PC-3 (cell line): ENCODE measurements around the gene PPP1R15A. TPM values are rescaled to one million over a fixed set of nuclear protein-coding genes. Genes with fewer than 3 reads are reported as not detected.
"Not testable (repeated sequence)": the region's sequence is repeated elsewhere in the genome, so short reads cannot be mapped to it uniquely, and the experiment has no call there.

ENCODE experiments used
- ATAC-seq: fragments of 200-7000 bp; cut with Tn5 transposase; 2 replicates; pipeline ENCODE4 v1.9.1; 2020; ENCODE audit warnings: mild to moderate bottlenecking, moderate library complexity
- BruUV-seq: library from RNA; stranded (reverse); fragments of 400-500 nt; replicated peaks from 2 replicates; lab custom pipeline; 2021; lab: Mats Ljungman, UMichigan
- CTCF ChIA-PET: fragments of 300-600 bp; sonication (Branson Sonifier 250); formaldehyde crosslinking; loops from one replicate; lab custom pipeline; 2022; ENCODE audit warnings: antibody characterized with exemption; lab: Charles Lee
- POLR2A ChIA-PET: fragments of 300-600 bp; sonication (Branson Sonifier 250); formaldehyde crosslinking; loops from one replicate; lab custom pipeline; 2022; ENCODE audit warnings: antibody characterized with exemption; ENCODE audit not compliant: unreplicated experiment; lab: Charles Lee
- DNase-seq: peaks from one replicate; pipeline ENCODE4 v3.0.0-alpha.2; 2015
- H2AFZ ChIP-seq: fragments of 300-600 bp; sonication (generic); 2 replicates; pipeline ENCODE4 v1.6.0; 2016; ENCODE audit warnings: antibody characterized with exemption, low read length
- H3F3A ChIP-seq: fragments of 300-600 bp; sonication (generic); one replicate; pipeline ENCODE4 v1.6.0; 2017; ENCODE audit warnings: antibody characterized with exemption, low read length, control low read depth, mild to moderate bottlenecking; ENCODE audit not compliant: unreplicated experiment
- H3K27ac ChIP-seq: fragments of 300-600 bp; sonication (generic); 2 replicates; pipeline ENCODE4 v1.5.1; 2016; ENCODE audit warnings: mild to moderate bottlenecking, low read length
- H3K27me3 ChIP-seq: fragments of 300-600 bp; sonication (generic); 2 replicates; pipeline ENCODE4 v1.6.1; 2016; ENCODE audit warnings: low read length, mixed read lengths
- H3K36me3 ChIP-seq: fragments of 300-600 bp; sonication (generic); 2 replicates; pipeline ENCODE4 v1.6.1; 2016; ENCODE audit warnings: low read depth, mixed run types, low read length, mixed read lengths
- H3K4me1 ChIP-seq: fragments of 300-600 bp; sonication (generic); 2 replicates; pipeline ENCODE4 v1.5.1; 2016; ENCODE audit warnings: low read length; ENCODE audit not compliant: insufficient read depth
- H3K4me2 ChIP-seq: fragments of 300-600 bp; sonication (generic); 2 replicates; pipeline ENCODE4 v1.6.0; 2016; ENCODE audit warnings: low read length
- H3K4me3 ChIP-seq: fragments of 300-600 bp; sonication (generic); 2 replicates; pipeline ENCODE4 v1.5.1; 2016; ENCODE audit warnings: mild to moderate bottlenecking, low read length, mixed read lengths
- H3K79me2 ChIP-seq: fragments of 300-600 bp; sonication (generic); 2 replicates; pipeline ENCODE4 v1.6.1; 2017; ENCODE audit warnings: low read length, mixed read lengths
- H3K9ac ChIP-seq: fragments of 300-600 bp; sonication (generic); 2 replicates; pipeline ENCODE4 v1.6.0; 2016; ENCODE audit warnings: mild to moderate bottlenecking, low read length
- H3K9me2 ChIP-seq: fragments of 300-600 bp; sonication (generic); replicated peaks from 2 replicates; pipeline ENCODE4 v1.6.1; 2016; ENCODE audit warnings: mixed run types, low read length, mixed read lengths
- H3K9me3 ChIP-seq: fragments of 300-600 bp; sonication (generic); 2 replicates; pipeline ENCODE4 v1.6.1; 2016; ENCODE audit warnings: low read length, mixed read lengths
- H4K20me1 ChIP-seq: fragments of 300-600 bp; sonication (generic); 2 replicates; pipeline ENCODE4 v1.6.1; 2016; ENCODE audit warnings: low read length, mixed read lengths
- CTCF ChIP-seq: fragments of 300-600 bp; sonication (generic); conservative IDR thresholded peaks from 2 replicates; pipeline ENCODE4 v1.5.1; 2017; ENCODE audit warnings: antibody characterized with exemption, low read depth, mild to moderate bottlenecking, low read length
- EZH2 ChIP-seq: fragments of 300-600 bp; sonication (generic); IDR thresholded peaks from one replicate; pipeline ENCODE4 v1.6.1; 2017; ENCODE audit warnings: antibody characterized with exemption, mild to moderate bottlenecking, low read length; ENCODE audit not compliant: unreplicated experiment
- EZH2phosphoT487 ChIP-seq: fragments of 300-600 bp; sonication (generic); IDR thresholded peaks from 2 replicates; pipeline ENCODE4 v1.6.1; 2018; ENCODE audit warnings: mild to moderate bottlenecking, antibody characterized with exemption, low read length, borderline replicate concordance
- intact Hi-C: fragments of 100-400 bp; cut with micrococcal nuclease; formaldehyde crosslinking; loops from 2 replicates; pipeline ENCODE4 v1.9.0; 2023
- total RNA-seq: library from RNA; depleted of rRNA; stranded (reverse); fragments of >200 nt; gene quantifications from 2 replicates; pipeline ENCODE4 v1.2.3, GENCODE V29; 2014

The PPP1R15A gene
- total RNA-seq, 1 experiment from 2014 or later = 78.0 TPM

DNA sequence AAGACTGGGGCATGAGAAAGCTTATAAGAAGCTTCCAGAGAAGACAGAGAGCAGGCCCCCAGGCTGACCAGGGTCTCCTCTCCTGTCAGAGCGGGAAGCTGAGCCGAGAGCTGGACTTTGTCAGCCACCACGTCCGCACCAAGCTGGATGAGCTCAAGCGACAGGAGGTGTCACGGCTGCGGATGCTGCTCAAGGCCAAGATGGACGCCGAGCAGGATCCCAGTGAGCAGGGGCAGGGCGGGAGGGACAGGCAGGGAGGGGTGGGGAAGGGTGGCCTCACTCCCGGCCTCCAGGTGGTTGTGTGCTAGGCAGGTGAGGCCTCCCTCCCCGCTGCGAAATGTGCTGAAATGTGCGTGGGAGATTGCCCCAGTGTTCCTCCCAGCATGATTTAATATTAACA is 33.4 kb downstream of the PPP1R15A start:
- no peaks in the 10 kb centered on the region for H3K27me3 ChIP-seq
- DNase-seq = no peak
- H3K9me2 ChIP-seq = no peaks in the 10 kb centered on the region
- ChIA-PET CTCF (no interaction called here), POLR2A (no interaction called here)
- no peak overlapping the region for H3K27ac ChIP-seq
- peaks cover 13% of the 10 kb centered on the region for H3K79me2 ChIP-seq
- no peak for TF ChIP-seq EZH2
- no peak for TF ChIP-seq CTCF
- no peak for TF ChIP-seq EZH2phosphoT487
- H3K9me3 ChIP-seq = no peaks in the 10 kb centered on the region
- H3K4me3 ChIP-seq = no peak overlapping the region
- no peaks in the 10 kb centered on the region for H3K36me3 ChIP-seq
- H3K4me2 ChIP-seq = no peak overlapping the region
- intact Hi-C loops = no loop called here
- BruUV-seq = no TSS peak
- no peak overlapping the region for H2AFZ ChIP-seq
- H3K4me1 ChIP-seq = peaks cover 5% of the 10 kb centered on the region; the same call in 1 of the 2 replicates
- no peaks in the 10 kb centered on the region for H4K20me1 ChIP-seq
- ATAC-seq = no peak
- no peak overlapping the region for H3K9ac ChIP-seq
- H3F3A ChIP-seq = no peaks in the 10 kb centered on the region

DNA sequence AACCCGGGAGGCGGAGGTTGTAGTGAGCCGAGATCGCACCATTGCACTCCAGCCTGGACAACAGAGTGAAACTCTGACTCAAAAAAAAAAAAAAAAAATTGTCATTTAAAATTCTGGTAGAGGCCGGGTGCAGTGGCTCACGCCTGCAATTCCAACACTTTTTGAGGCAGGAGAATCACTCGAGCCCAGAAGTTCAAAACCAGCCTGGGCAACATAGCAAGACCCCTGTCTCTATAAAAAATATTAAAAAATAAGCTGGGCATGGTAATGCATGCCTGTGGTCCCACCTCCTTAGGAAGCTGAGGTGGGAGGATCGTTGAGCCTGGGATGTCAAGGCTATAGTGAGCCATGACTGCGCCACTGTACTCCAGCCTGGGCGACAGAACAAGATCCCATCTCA is 34.1 kb downstream of the PPP1R15A start:
- Histone ChIP-seq H3K27ac (no peak overlapping the region), H2AFZ (no peak overlapping the region), H4K20me1 (no peaks in the 10 kb centered on the region), H3K79me2 (peaks cover 6% of the 10 kb centered on the region), H3K4me3 (no peak overlapping the region), H3F3A (no peaks in the 10 kb centered on the region), H3K9me2 (no peaks in the 10 kb centered on the region), H3K9ac (no peak overlapping the region), H3K9me3 (no peaks in the 10 kb centered on the region), H3K4me1 (no peaks in the 10 kb centered on the region), H3K36me3 (no peaks in the 10 kb centered on the region), H3K27me3 (no peaks in the 10 kb centered on the region), H3K4me2 (no peak overlapping the region)
- ChIA-PET CTCF (no interaction called here), POLR2A (no interaction called here)
- no peak for DNase-seq
- TF ChIP-seq CTCF = no peak
- TF ChIP-seq EZH2phosphoT487 = no peak
- TF ChIP-seq EZH2 = no peak
- no TSS peak for BruUV-seq
- no peak for ATAC-seq
- intact Hi-C loops = no loop called here

DNA sequence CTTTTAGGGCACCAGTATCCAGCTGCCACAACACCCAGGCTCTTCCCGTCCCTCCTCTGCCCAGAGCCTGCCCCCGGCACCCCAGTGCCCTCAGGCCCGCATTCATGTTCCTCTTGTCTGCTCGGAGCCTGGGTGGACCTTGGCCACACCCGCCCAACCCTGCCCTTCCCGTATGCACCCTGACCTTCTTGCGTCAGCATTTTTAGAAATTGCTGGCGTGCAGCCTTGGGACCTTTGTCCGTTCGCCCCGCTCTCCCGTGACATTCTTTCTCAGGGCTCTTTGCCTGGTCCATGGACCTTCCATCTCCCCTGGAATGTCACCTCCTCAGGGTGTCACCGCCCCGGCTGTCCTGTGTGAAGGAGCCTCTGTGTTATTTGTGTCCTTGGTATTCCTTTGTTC is 35.5 kb downstream of the PPP1R15A start:
- Histone ChIP-seq H3K9me3 (no peaks in the 10 kb centered on the region), H3K9ac (no peak overlapping the region), H3K27ac (no peak overlapping the region), H3K36me3 (no peaks in the 10 kb centered on the region), H3K9me2 (no peaks in the 10 kb centered on the region), H3K4me2 (no peak overlapping the region), H2AFZ (no peak overlapping the region), H4K20me1 (no peaks in the 10 kb centered on the region), H3K27me3 (no peaks in the 10 kb centered on the region), H3K79me2 (no peaks in the 10 kb centered on the region), H3F3A (no peaks in the 10 kb centered on the region), H3K4me3 (no peak overlapping the region), H3K4me1 (no peaks in the 10 kb centered on the region)
- TF ChIP-seq EZH2phosphoT487 = no peak
- TF ChIP-seq EZH2 = no peak
- TF ChIP-seq CTCF = no peak
- BruUV-seq = no TSS peak
- ATAC-seq (no peak), DNase-seq (no peak)
- ChIA-PET POLR2A (no interaction called here), CTCF (no interaction called here)
- intact Hi-C loops = no loop called here

GRCh38 chr19:48909424-48910077 is 37.3 kb downstream of the PPP1R15A start:
- H3K4me2 ChIP-seq, H3K9me3 ChIP-seq, H3K4me1 ChIP-seq, H4K20me1 ChIP-seq, H3K9me2 ChIP-seq, CTCF ChIA-PET, DNase-seq, H3K4me3 ChIP-seq, intact Hi-C loops, H3K79me2 ChIP-seq, H3K9ac ChIP-seq, BruUV-seq, H3K36me3 ChIP-seq, H3K27me3 ChIP-seq, H2AFZ ChIP-seq, H3F3A ChIP-seq, POLR2A ChIA-PET, H3K27ac ChIP-seq, ATAC-seq: not testable (repeated sequence)
